SK-N-SH (cell line): ENCODE measurements around the gene GATD1. TPM values are rescaled to one million over a fixed set of nuclear protein-coding genes. Genes with fewer than 3 reads are reported as not detected.

Experiments
- CTCF ChIA-PET: fragments of 300-600, 350-600 bp; formaldehyde crosslinking; extraction: SDS; loops from one replicate; lab custom pipeline; 2021; lab: Yijun Ruan, JAX
- POLR2A ChIA-PET: fragments of 350-600 bp; sonication (Branson Sonifier 250); formaldehyde crosslinking; extraction: SDS; loops from one replicate; lab custom pipeline; 2020; ENCODE audit warnings: antibody characterized with exemption, inconsistent platforms; lab: Yijun Ruan, JAX
- DNase-seq: peaks from one replicate; pipeline ENCODE4 v3.0.0; 2012
- H2AFZ ChIP-seq: fragments of 200-600 bp; sonication (generic); 2 replicates; pipeline ENCODE4 v1.8.1; 2016; ENCODE audit warnings: antibody characterized with exemption, mild to moderate bottlenecking, low read depth
- H3F3A ChIP-seq: fragments of 200-600 bp; sonication (generic); replicated peaks from 2 replicates; pipeline ENCODE3; 2016; ENCODE audit warnings: antibody characterized with exemption, mild to moderate bottlenecking; ENCODE audit not compliant: insufficient read depth
- H3K27ac ChIP-seq, 2 experiments: fragments of 200-500 bp in 1 of 2; fragments of 200-600 bp in 1 of 2; sonication (Bioruptor generic) in 1 of 2; sonication (generic), shearing (Covaris generic) in 1 of 2; 2 replicates each; pipeline versions ENCODE4 v1.5.1 to v1.6.1; 2014 to 2016; ENCODE audit warnings: low read depth in 2 of 2, inconsistent platforms in 1 of 2, low read length in 1 of 2, mild to moderate bottlenecking in 1 of 2, mixed read lengths in 1 of 2
- H3K27me3 ChIP-seq: fragments of 200-600 bp; sonication (generic), shearing (Covaris generic); 2 replicates; pipeline ENCODE4 v1.6.1; 2016; ENCODE audit warnings: mixed run types; ENCODE audit not compliant: insufficient read depth
- H3K36me3 ChIP-seq, 2 experiments: fragments of 200-500 bp in 1 of 2; fragments of 200-600 bp in 1 of 2; sonication (Bioruptor generic) in 1 of 2; sonication (generic) in 1 of 2; replicated peaks in 1 of 2; 2 replicates each; pipeline versions ENCODE3 to v1.5.1; 2014 to 2016; ENCODE audit warnings: low read length in 1 of 2, mild to moderate bottlenecking in 1 of 2; ENCODE audit not compliant: insufficient read depth in 2 of 2, control insufficient read depth in 1 of 2
- H3K4me1 ChIP-seq, 2 experiments: fragments of 200-500 bp in 1 of 2; fragments of 200-600 bp in 1 of 2; sonication (Bioruptor generic) in 1 of 2; sonication (generic), shearing (Covaris generic) in 1 of 2; 2 replicates each; pipeline versions ENCODE4 v1.5.1 to v1.6.1; 2014 to 2016; ENCODE audit warnings: low read depth in 1 of 2, low read length in 1 of 2, mixed run types in 1 of 2; ENCODE audit not compliant: insufficient read depth in 2 of 2, control insufficient read depth in 1 of 2
- H3K4me2 ChIP-seq: fragments of 200-600 bp; sonication (generic), shearing (Covaris generic); 2 replicates; pipeline ENCODE4 v1.6.1; 2017; ENCODE audit warnings: mixed run types
- H3K4me3 ChIP-seq, 2 experiments: fragments of 200-500 bp in 1 of 2; fragments of 200-600 bp in 1 of 2; sonication (Bioruptor generic) in 1 of 2; sonication (generic), shearing (Covaris generic) in 1 of 2; 2 replicates each; pipeline versions ENCODE4 v1.5.1 to v1.8.1; 2014 to 2016; ENCODE audit warnings: low read depth in 2 of 2, inconsistent platforms in 1 of 2, low read length in 1 of 2, mild to moderate bottlenecking in 1 of 2, mixed read lengths in 1 of 2, moderate library complexity in 1 of 2
- H3K79me2 ChIP-seq: fragments of 200-600 bp; sonication (generic); 2 replicates; pipeline ENCODE4 v1.8.1; 2017; ENCODE audit warnings: mild to moderate bottlenecking; ENCODE audit not compliant: insufficient read depth
- H3K9ac ChIP-seq: fragments of 200-600 bp; sonication (generic); 2 replicates; pipeline ENCODE4 v1.6.1; 2017; ENCODE audit warnings: mixed run types
- H3K9me2 ChIP-seq: fragments of 200-600 bp; sonication (generic); 2 replicates; pipeline ENCODE4 v1.6.1; 2017; ENCODE audit warnings: mixed run types
- H3K9me3 ChIP-seq: fragments of 200-600 bp; sonication (generic); 2 replicates; pipeline ENCODE4 v1.6.1; 2017; ENCODE audit warnings: mixed run types, mild to moderate bottlenecking, moderate library complexity
- H4K20me1 ChIP-seq: fragments of 200-600 bp; sonication (generic); 2 replicates; pipeline ENCODE4 v1.6.1; 2017; ENCODE audit warnings: mild to moderate bottlenecking, mixed run types; ENCODE audit not compliant: insufficient read depth
- CHD2 ChIP-seq: fragments of 150-350 bp; IDR thresholded peaks from 2 replicates; pipeline ENCODE4 v1.6.1; 2018; ENCODE audit warnings: low read length; ENCODE audit not compliant: partially characterized antibody
- CTCF ChIP-seq: fragments of 200-600 bp; sonication (generic); IDR thresholded peaks from 2 replicates; pipeline ENCODE4 v1.6.1; 2017; ENCODE audit warnings: antibody characterized with exemption, mild to moderate bottlenecking, moderate library complexity
- ELF1 ChIP-seq: IDR thresholded peaks from 2 replicates; pipeline ENCODE4 v1.4.0; 2012
- FOXM1 ChIP-seq: IDR thresholded peaks from 2 replicates; pipeline ENCODE4 v1.4.0; 2012; ENCODE audit warnings: low read depth, mild to moderate bottlenecking
- POLR2AphosphoS5 ChIP-seq: IDR thresholded peaks from 2 replicates; pipeline ENCODE4 v1.6.1; 2012; ENCODE audit warnings: low read depth, low read length
- SMC3 ChIP-seq: IDR thresholded peaks from 2 replicates; pipeline ENCODE4 v1.6.1; 2012; ENCODE audit warnings: low read depth, low read length, improper control_type of control experiment
- TAF1 ChIP-seq: IDR thresholded peaks from 2 replicates; pipeline ENCODE4 v1.6.1; 2012; ENCODE audit warnings: low read depth, mild to moderate bottlenecking, low read length, moderate library complexity, borderline replicate concordance
- TCF12 ChIP-seq: IDR thresholded peaks from 2 replicates; pipeline ENCODE4 v1.4.0; 2012
- WGBS: methylation state at CpG from one replicate; pipeline ENCODE4 v1.1.6; 2017; ENCODE audit warnings: low lambda C conversion rate; 5-methylcytosine and 5-hydroxymethylcytosine counted together
- polyA plus RNA-seq, 3 experiments: library from polyadenylated mRNA; depleted of rRNA; stranded (reverse); fragments of >200 nt; gene quantifications; 2 replicates each; pipeline ENCODE4 v1.2.3, GENCODE V29; 2012
- TF ChIP-seq, protein P1 (sequence below): IDR thresholded peaks from 2 replicates; pipeline ENCODE4 v1.4.0; 2012; ENCODE audit warnings: low read depth, borderline replicate concordance
- TF ChIP-seq, protein P2 (sequence below): fragments of 150-350 bp; IDR thresholded peaks from 2 replicates; pipeline ENCODE4 v1.6.1; 2016; ENCODE audit warnings: mild to moderate bottlenecking, low read depth, low read length

The GATD1 gene
- polyA plus RNA-seq, 1 of the 3 experiments (the other 2 are of a cell fraction): 86.2 TPM

GRCh38 chr11:791658-792534 is 14.6 kb upstream of the GATD1 start:
- no peaks in the 10 kb centered on the region for H3K9me3 ChIP-seq
- POLR2A ChIA-PET: no interaction called here
- no peak overlapping the region for H3K4me3 ChIP-seq
- H4K20me1 ChIP-seq: no peaks in the 10 kb centered on the region
- H3F3A ChIP-seq: peaks cover 10% of the 10 kb centered on the region
- CTCF ChIA-PET: interaction anchor here (6.3 kb wide), 1 partner anchor 8 kb away, joined by 43 read pairs; no protein-coding TSS in a partner anchor
- H3K27ac ChIP-seq: no peak overlapping the region
- peaks cover 18% of the 10 kb centered on the region for H3K79me2 ChIP-seq
- no peaks in the 10 kb centered on the region for H3K27me3 ChIP-seq
- peaks cover 6 to 46% of the 10 kb centered on the region in 2 experiments; a peak in 2 of 4 replicates for H3K4me1 ChIP-seq
- H3K9me2 ChIP-seq: no peaks in the 10 kb centered on the region
- no peak overlapping the region for H3K4me2 ChIP-seq
- no peak overlapping the region for H3K9ac ChIP-seq
- TF ChIP-seq SMC3: no peak
- no peak for TF ChIP-seq CHD2
- TF ChIP-seq ELF1: no peak
- no peak for TF ChIP-seq TCF12
- WGBS: 95% methylated on average over 23 of the region's 49 CpGs
- H3K36me3 ChIP-seq: peaks cover 0 to 32% of the 10 kb centered on the region in 2 experiments
- H2AFZ ChIP-seq: no peak overlapping the region
- DNase-seq: no peak

DNA sequence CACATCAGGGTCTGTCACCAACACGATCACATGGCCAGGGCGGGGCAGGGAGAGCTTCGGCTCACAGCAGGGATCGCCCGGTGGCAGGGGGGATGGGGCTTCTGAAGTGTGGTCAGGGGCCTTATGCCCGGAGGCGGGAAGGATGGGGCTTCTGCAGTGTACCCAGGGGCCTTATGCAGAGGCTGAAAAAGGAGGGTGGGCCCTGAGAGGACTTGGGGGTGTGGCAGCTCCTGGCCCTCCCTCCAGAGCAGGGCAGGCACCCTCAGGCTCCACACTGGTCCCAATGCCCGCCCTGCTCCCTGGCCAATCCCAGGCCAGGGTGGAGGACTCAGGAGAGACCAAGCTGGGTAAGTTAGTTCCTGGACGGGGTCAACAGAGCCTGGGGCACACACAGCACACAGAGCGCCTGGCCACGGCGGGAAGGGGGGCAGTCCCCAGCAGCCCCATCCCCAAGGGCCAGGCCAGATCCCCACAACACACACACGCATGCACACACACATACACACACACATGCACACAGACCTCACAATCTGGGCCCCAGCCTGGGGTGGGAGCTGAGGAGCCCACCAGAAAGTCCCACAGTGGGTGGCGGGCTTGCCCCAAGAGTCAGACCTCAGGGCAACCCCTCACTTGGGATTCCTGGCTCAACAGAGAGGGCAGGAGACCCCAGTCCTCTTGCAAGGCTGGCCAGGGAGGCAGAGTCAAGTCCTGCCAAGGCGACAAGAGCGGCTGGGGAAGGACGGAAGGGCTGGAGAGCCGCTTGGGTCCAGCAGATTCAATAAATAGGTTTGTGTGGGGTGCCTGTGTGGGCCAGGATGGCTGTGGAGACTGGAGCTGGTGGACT is 13.7 kb upstream of the GATD1 start:
- H3K27me3 ChIP-seq: no peaks in the 10 kb centered on the region
- no peak overlapping the region for H3K4me3 ChIP-seq
- no peaks in the 10 kb centered on the region for H3K9me2 ChIP-seq
- peak; percentile 67 for DNase-seq
- H3K9me3 ChIP-seq: no peaks in the 10 kb centered on the region
- no peak overlapping the region for H2AFZ ChIP-seq
- peak overlapping the region in 1 of 2 experiments; percentile 41; a peak in 1 of 4 replicates for H3K27ac ChIP-seq
- peak overlapping the region; percentile 85; the same call in 1 of the 2 replicates for H3K4me2 ChIP-seq
- peaks cover 0 to 32% of the 10 kb centered on the region in 2 experiments for H3K36me3 ChIP-seq
- no peaks in the 10 kb centered on the region for H4K20me1 ChIP-seq
- H3K4me1 ChIP-seq: peaks cover 0 to 36% of the 10 kb centered on the region in 2 experiments; a peak in 1 of 4 replicates
- ChIA-PET CTCF (interaction anchor here (0.9 to 1.0 kb wide), 3 partner anchors 14 to 260 kb away, joined by 3 to 4 read pairs (median 3); partner anchors contain the start of gene PIDD1), POLR2A (interaction anchor here (1.8 to 3.2 kb wide), 2 partner anchors 15 to 18 kb away, joined by 7 to 18 read pairs; partner anchors contain the start of genes GATD1 and RPLP2)
- no peak for TF ChIP-seq TAF1
- no peak for TF ChIP-seq FOXM1
- peak; percentile 12; the same call in 1 of the 2 replicates for TF ChIP-seq POLR2AphosphoS5
- no peak for TF ChIP-seq CTCF
- TF ChIP-seq, protein P1, sequence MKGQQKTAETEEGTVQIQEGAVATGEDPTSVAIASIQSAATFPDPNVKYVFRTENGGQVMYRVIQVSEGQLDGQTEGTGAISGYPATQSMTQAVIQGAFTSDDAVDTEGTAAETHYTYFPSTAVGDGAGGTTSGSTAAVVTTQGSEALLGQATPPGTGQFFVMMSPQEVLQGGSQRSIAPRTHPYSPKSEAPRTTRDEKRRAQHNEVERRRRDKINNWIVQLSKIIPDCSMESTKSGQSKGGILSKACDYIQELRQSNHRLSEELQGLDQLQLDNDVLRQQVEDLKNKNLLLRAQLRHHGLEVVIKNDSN: no peak
- TF ChIP-seq, protein P2, sequence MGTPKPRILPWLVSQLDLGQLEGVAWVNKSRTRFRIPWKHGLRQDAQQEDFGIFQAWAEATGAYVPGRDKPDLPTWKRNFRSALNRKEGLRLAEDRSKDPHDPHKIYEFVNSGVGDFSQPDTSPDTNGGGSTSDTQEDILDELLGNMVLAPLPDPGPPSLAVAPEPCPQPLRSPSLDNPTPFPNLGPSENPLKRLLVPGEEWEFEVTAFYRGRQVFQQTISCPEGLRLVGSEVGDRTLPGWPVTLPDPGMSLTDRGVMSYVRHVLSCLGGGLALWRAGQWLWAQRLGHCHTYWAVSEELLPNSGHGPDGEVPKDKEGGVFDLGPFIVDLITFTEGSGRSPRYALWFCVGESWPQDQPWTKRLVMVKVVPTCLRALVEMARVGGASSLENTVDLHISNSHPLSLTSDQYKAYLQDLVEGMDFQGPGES: no peak
- no peak for TF ChIP-seq ELF1
- no peak overlapping the region for H3K9ac ChIP-seq
- H3F3A ChIP-seq: peaks cover 4% of the 10 kb centered on the region
- peaks cover 11% of the 10 kb centered on the region; the same call in 1 of the 2 replicates for H3K79me2 ChIP-seq
- WGBS: 78% methylated on average over 14 of the region's 18 CpGs
